ENCODE measurements around the gene SLC6A3. TPM values are rescaled to one million over a fixed set of nuclear protein-coding genes. Genes with fewer than 3 reads are reported as not detected.
"Not testable (repeated sequence)": the region's sequence is repeated elsewhere in the genome, so short reads cannot be mapped to it uniquely, and the experiment has no call there.

The SLC6A3 gene
- polyA plus RNA-seq, 4 donors, result 0.03 to 0.30 TPM; not detected in 2

- no peaks in the 10 kb centered on the region for H3K36me3 ChIP-seq (ENCODE audit: control insufficient read depth in 3 of 3, insufficient read depth in 2 of 3, low read depth in 1 of 3, low read length in 3 of 3)
- no peak overlapping the region for H3K27ac ChIP-seq (ENCODE audit: low read depth in 1 of 3, low read length in 2 of 3)
- H3K27me3 ChIP-seq (ENCODE audit: control insufficient read depth in 3 of 3, insufficient read depth in 3 of 3, low read length in 3 of 3), result no peaks in the 10 kb centered on the region
- WGBS, 3 donors, result 78 to 84% (median 84%) methylated on average over 7 of the region's 7 CpGs
- no peak overlapping the region for H3K4me3 ChIP-seq (ENCODE audit: low read depth in 1 of 3, low read length in 3 of 3)
- DNase-seq, result no peak
- no peaks in the 10 kb centered on the region for H3K4me1 ChIP-seq (ENCODE audit: control insufficient read depth in 3 of 3, insufficient read depth in 2 of 3, low read depth in 1 of 3, low read length in 2 of 3)
- H3K9me3 ChIP-seq (ENCODE audit: control insufficient read depth in 2 of 2, insufficient read depth in 1 of 2, low read depth in 1 of 2, low read length in 1 of 2), result peaks cover 0 to 23% of the 10 kb centered on the region in 2 donors
- FAIRE-seq, result no peak
Measured at GRCh38 chr5:1429066-1429465, 16.2 kb downstream of the SLC6A3 start.

DNA sequence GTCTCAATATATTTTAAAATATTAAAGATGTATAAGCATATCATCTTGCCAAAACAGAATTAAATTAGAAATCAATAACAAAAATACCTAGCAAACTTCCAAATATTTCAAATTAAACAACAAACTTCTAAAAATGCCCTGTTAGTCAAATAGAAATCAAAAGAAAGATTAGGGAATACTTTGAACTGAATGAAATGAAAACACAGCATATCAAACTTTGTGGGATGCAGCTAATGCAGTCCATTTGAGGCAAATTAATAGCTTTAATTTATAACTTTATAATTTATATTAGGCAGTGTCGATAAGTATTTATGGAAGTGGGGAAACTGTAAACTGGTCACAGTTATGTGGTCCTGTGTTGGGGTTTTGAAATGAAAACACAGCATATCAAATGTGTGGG is 17.1 kb downstream of the SLC6A3 start:
- DNase-seq, result no peak
- no peak for FAIRE-seq
- peaks cover 0 to 17% of the 10 kb centered on the region in 2 donors for H3K9me3 ChIP-seq (ENCODE audit: control insufficient read depth in 2 of 2, insufficient read depth in 1 of 2, low read depth in 1 of 2, low read length in 1 of 2)
- H3K4me3 ChIP-seq (ENCODE audit: low read depth in 1 of 3, low read length in 3 of 3), result no peak overlapping the region
- WGBS, 3 donors, result 62 to 81% (median 78%) methylated on average over 1 of the region's 1 CpG
- H3K27me3 ChIP-seq (ENCODE audit: control insufficient read depth in 3 of 3, insufficient read depth in 3 of 3, low read length in 3 of 3), result no peaks in the 10 kb centered on the region
- H3K4me1 ChIP-seq (ENCODE audit: control insufficient read depth in 3 of 3, insufficient read depth in 2 of 3, low read depth in 1 of 3, low read length in 2 of 3), result no peaks in the 10 kb centered on the region
- H3K27ac ChIP-seq (ENCODE audit: low read depth in 1 of 3, low read length in 2 of 3), result no peak overlapping the region
- no peaks in the 10 kb centered on the region for H3K36me3 ChIP-seq (ENCODE audit: control insufficient read depth in 3 of 3, insufficient read depth in 2 of 3, low read depth in 1 of 3, low read length in 3 of 3)

DNA sequence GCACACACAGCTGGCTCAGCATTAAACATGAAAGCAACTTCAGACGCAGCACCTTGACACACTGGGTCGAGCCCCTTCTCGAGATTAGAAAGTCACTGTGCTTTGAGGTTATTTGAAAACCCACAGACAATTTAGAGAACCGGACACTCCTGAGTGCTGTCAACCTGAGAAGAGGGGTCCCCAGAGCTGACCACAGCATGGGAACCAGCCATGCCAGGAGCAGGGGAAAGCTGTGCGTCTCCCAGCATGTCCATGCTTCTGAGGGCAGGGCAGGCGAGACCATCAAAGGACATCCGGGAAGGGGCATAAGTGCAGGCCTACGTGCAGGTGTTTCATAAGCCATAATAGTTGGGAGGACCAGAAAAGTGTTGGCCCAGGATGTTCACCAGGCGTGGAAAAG is 20.5 kb downstream of the SLC6A3 start:
- H3K36me3 ChIP-seq (ENCODE audit: control insufficient read depth in 3 of 3, insufficient read depth in 2 of 3, low read depth in 1 of 3, low read length in 3 of 3), result no peaks in the 10 kb centered on the region
- H3K9me3 ChIP-seq (ENCODE audit: control insufficient read depth in 2 of 2, insufficient read depth in 1 of 2, low read depth in 1 of 2, low read length in 1 of 2), result peaks cover 0 to 15% of the 10 kb centered on the region in 2 donors
- no peaks in the 10 kb centered on the region for H3K4me1 ChIP-seq (ENCODE audit: control insufficient read depth in 3 of 3, insufficient read depth in 2 of 3, low read depth in 1 of 3, low read length in 2 of 3)
- FAIRE-seq (no peak), DNase-seq (no peak)
- 89 to 94% (median 92%) methylated on average over 9 of the region's 9 CpGs for WGBS, 3 donors
- H3K4me3 ChIP-seq (ENCODE audit: low read depth in 1 of 3, low read length in 3 of 3), result no peak overlapping the region
- no peak overlapping the region for H3K27ac ChIP-seq (ENCODE audit: low read depth in 1 of 3, low read length in 2 of 3)
- no peaks in the 10 kb centered on the region for H3K27me3 ChIP-seq (ENCODE audit: control insufficient read depth in 3 of 3, insufficient read depth in 3 of 3, low read length in 3 of 3)

DNA sequence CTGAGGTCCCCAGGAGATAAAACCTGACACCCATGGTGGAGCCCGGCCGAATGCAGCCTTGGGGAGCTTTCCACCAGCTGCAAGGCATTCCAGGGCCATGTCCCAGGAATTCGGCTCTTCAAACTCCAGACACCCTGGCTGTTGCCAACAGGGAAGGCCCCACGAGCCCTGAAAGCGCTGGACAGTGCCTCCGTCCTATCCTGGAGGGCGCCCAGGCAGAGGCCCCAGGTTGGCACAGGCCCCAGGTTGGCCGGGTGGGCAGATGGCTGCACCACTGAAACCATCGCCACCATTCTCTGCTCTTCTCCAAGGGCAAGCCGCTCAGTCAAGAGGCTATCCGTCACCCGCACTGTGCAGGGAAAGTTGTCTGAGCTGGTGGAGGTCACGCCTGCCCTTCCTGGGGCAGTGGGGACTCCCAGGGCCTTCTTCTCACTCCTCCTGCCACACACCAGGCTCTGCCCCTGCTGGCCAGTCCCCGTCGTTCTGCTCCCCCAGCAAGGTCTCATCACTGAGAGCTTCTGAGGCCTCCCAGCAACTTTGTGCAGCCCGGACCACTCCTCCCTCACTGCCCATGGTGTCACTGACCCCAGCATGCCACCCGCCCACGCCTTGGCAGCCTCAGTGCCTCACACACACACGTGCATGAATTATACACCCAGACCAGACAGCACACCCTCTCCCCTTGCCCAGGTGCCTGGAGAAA is 21.2 kb downstream of the SLC6A3 start:
- H3K27ac ChIP-seq (ENCODE audit: low read depth in 1 of 3, low read length in 2 of 3), result no peak overlapping the region
- peaks cover 0 to 10% of the 10 kb centered on the region in 2 donors for H3K9me3 ChIP-seq (ENCODE audit: control insufficient read depth in 2 of 2, insufficient read depth in 1 of 2, low read depth in 1 of 2, low read length in 1 of 2)
- H3K27me3 ChIP-seq (ENCODE audit: control insufficient read depth in 3 of 3, insufficient read depth in 3 of 3, low read length in 3 of 3), result no peaks in the 10 kb centered on the region
- no peak for FAIRE-seq
- DNase-seq, result no peak
- no peaks in the 10 kb centered on the region for H3K36me3 ChIP-seq (ENCODE audit: control insufficient read depth in 3 of 3, insufficient read depth in 2 of 3, low read depth in 1 of 3, low read length in 3 of 3)
- H3K4me3 ChIP-seq (ENCODE audit: low read depth in 1 of 3, low read length in 3 of 3), result no peak overlapping the region
- 78 to 85% (median 85%) methylated on average over 19 of the region's 19 CpGs for WGBS, 3 donors
- H3K4me1 ChIP-seq (ENCODE audit: control insufficient read depth in 3 of 3, insufficient read depth in 2 of 3, low read depth in 1 of 3, low read length in 2 of 3), result no peaks in the 10 kb centered on the region

DNA sequence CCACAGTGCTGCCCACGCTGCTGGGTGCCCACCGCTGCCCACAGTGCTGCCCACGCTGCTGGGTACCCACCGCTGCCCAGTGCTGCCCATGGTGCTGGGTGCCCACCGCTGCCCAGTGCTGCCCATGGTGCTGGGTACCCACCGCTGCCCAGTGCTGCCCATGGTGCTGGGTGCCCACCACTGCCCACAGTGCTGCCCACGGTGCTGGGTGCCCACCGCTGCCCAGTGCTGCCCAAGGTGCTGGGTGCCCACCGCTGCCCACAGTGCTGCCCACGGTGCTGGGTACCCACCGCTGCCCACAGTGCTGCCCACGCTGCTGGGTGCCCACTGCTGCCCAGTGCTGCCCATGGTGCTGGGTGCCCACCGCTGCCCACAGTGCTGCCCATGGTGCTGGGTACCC is 22.7 kb downstream of the SLC6A3 start:
- H3K9me3 ChIP-seq (ENCODE audit: control insufficient read depth in 2 of 2, insufficient read depth in 1 of 2, low read depth in 1 of 2, low read length in 1 of 2); FAIRE-seq; H3K36me3 ChIP-seq (ENCODE audit: control insufficient read depth in 3 of 3, insufficient read depth in 2 of 3, low read depth in 1 of 3, low read length in 3 of 3); DNase-seq; H3K4me3 ChIP-seq (ENCODE audit: low read depth in 1 of 3, low read length in 3 of 3); H3K4me1 ChIP-seq (ENCODE audit: control insufficient read depth in 3 of 3, insufficient read depth in 2 of 3, low read depth in 1 of 3, low read length in 2 of 3); H3K27ac ChIP-seq (ENCODE audit: low read depth in 1 of 3, low read length in 2 of 3); H3K27me3 ChIP-seq (ENCODE audit: control insufficient read depth in 3 of 3, insufficient read depth in 3 of 3, low read length in 3 of 3): not testable (repeated sequence)
- WGBS, 3 donors, result 81 to 91% (median 89%) methylated on average over 4 to 13 of the region's 13 CpGs

- Histone ChIP-seq H3K27ac (ENCODE audit: low read depth in 1 of 3, low read length in 2 of 3) (no peak overlapping the region), H3K4me1 (ENCODE audit: control insufficient read depth in 3 of 3, insufficient read depth in 2 of 3, low read depth in 1 of 3, low read length in 2 of 3) (no peaks in the 10 kb centered on the region), H3K9me3 (ENCODE audit: control insufficient read depth in 2 of 2, insufficient read depth in 1 of 2, low read depth in 1 of 2, low read length in 1 of 2) (no peaks in the 10 kb centered on the region), H3K36me3 (ENCODE audit: control insufficient read depth in 3 of 3, insufficient read depth in 2 of 3, low read depth in 1 of 3, low read length in 3 of 3) (no peaks in the 10 kb centered on the region), H3K4me3 (ENCODE audit: low read depth in 1 of 3, low read length in 3 of 3) (no peak overlapping the region), H3K27me3 (ENCODE audit: control insufficient read depth in 3 of 3, insufficient read depth in 3 of 3, low read length in 3 of 3) (no peaks in the 10 kb centered on the region)
- WGBS, 3 donors, result 87 to 90% (median 90%) methylated on average over 29 of the region's 29 CpGs
- DNase-seq, result no peak
- FAIRE-seq, result no peak
Measured at GRCh38 chr5:1421521-1422341, 23.5 kb downstream of the SLC6A3 start.

- FAIRE-seq (no peak), DNase-seq (no peak)
- 79 to 86% (median 80%) methylated on average over 23 of the region's 23 CpGs for WGBS, 3 donors
Measured at GRCh38 chr5:1420211-1421195, 24.7 kb downstream of the SLC6A3 start.

More at GRCh38 chr5:1420211-1421195, 24.7 kb downstream of the SLC6A3 start:
- H3K9me3 ChIP-seq (ENCODE audit: control insufficient read depth in 2 of 2, insufficient read depth in 1 of 2, low read depth in 1 of 2, low read length in 1 of 2), result no peaks in the 10 kb centered on the region
- H3K36me3 ChIP-seq (ENCODE audit: control insufficient read depth in 3 of 3, insufficient read depth in 2 of 3, low read depth in 1 of 3, low read length in 3 of 3), result no peaks in the 10 kb centered on the region
- H3K27ac ChIP-seq (ENCODE audit: low read depth in 1 of 3, low read length in 2 of 3), result no peak overlapping the region
- no peaks in the 10 kb centered on the region for H3K4me1 ChIP-seq (ENCODE audit: control insufficient read depth in 3 of 3, insufficient read depth in 2 of 3, low read depth in 1 of 3, low read length in 2 of 3)
- H3K27me3 ChIP-seq (ENCODE audit: control insufficient read depth in 3 of 3, insufficient read depth in 3 of 3, low read length in 3 of 3), result no peaks in the 10 kb centered on the region
- H3K4me3 ChIP-seq (ENCODE audit: low read depth in 1 of 3, low read length in 3 of 3), result no peak overlapping the region

Measured in small intestine (tissue), 7 donors.